HepG2 (cell line): ENCODE data around the gene NXN. TPM values are rescaled to one million over a fixed set of nuclear protein-coding genes. Genes with fewer than 3 reads are reported as not detected.

ENCODE experiments used
- BHLHE40 ChIP-seq: IDR thresholded peaks from 2 replicates; pipeline ENCODE4 v1.6.1; 2011; ENCODE audit warnings: low read length, improper control_type of control experiment
- CREM ChIP-seq, 2 experiments: sonication (generic) in 1 of 2; formaldehyde crosslinking in 1 of 2; IDR thresholded peaks; 2 replicates each; pipeline versions ENCODE4 v1.4.0 to v1.6.1; 2016 to 2020; ENCODE audit warnings: antibody characterized with exemption in 1 of 2, mild to moderate bottlenecking in 1 of 2, missing genetic modification reagents in 1 of 2
- FOXJ3 ChIP-seq: sonication (generic); formaldehyde crosslinking; IDR thresholded peaks from 2 replicates; pipeline ENCODE4 v1.4.0; 2020; ENCODE audit warnings: missing genetic modification reagents, mild to moderate bottlenecking, borderline replicate concordance
- HHEX ChIP-seq: IDR thresholded peaks from 2 replicates; pipeline ENCODE4 v1.6.1; 2016; ENCODE audit warnings: control low read depth
- NFIC ChIP-seq: IDR thresholded peaks from 2 replicates; pipeline ENCODE4 v1.6.1; 2012; ENCODE audit warnings: mild to moderate bottlenecking, low read length, inconsistent platforms
- NR2F6 ChIP-seq, 2 experiments: IDR thresholded peaks; 2 replicates each; pipeline ENCODE4 v1.6.1; 2016; ENCODE audit warnings: antibody characterized with exemption in 1 of 2, mild to moderate bottlenecking in 1 of 2
- PAXIP1 ChIP-seq: sonication (generic); formaldehyde crosslinking; conservative IDR thresholded peaks from 2 replicates; pipeline ENCODE4 v1.4.0; 2020; ENCODE audit warnings: mild to moderate bottlenecking, missing genetic modification reagents, moderate library complexity
- RARA ChIP-seq: IDR thresholded peaks from 2 replicates; pipeline ENCODE4 v1.6.1; 2016; ENCODE audit warnings: missing genetic modification reagents, missing compliant biosample characterization
- SKI ChIP-seq: fragments of 450-650 bp; IDR thresholded peaks from one replicate; pipeline ENCODE4 v1.6.1; 2018; ENCODE audit warnings: mild to moderate bottlenecking; ENCODE audit not compliant: partially characterized antibody
- SYNCRIP ChIP-seq: fragments of 200-400 bp; formaldehyde crosslinking; IDR thresholded peaks from 2 replicates; pipeline ENCODE4 v1.6.1; 2018; ENCODE audit warnings: mild to moderate bottlenecking, low read depth, low read length; ENCODE audit not compliant: insufficient read depth
- TBX2 ChIP-seq: sonication (generic); formaldehyde crosslinking; IDR thresholded peaks from 2 replicates; pipeline ENCODE4 v1.5.0; 2020; ENCODE audit warnings: missing genetic modification reagents, mild to moderate bottlenecking, borderline replicate concordance
- ZNF589 ChIP-seq: sonication (generic); formaldehyde crosslinking; conservative IDR thresholded peaks from 2 replicates; pipeline ENCODE4 v1.8.0; 2022; ENCODE audit warnings: mild to moderate bottlenecking, moderate library complexity, missing genetic modification reagents
- ZNF652 ChIP-seq: IDR thresholded peaks from 2 replicates; pipeline ENCODE4 v1.6.1; 2016; ENCODE audit warnings: low read depth, borderline replicate concordance
- ZNF776 ChIP-seq: sonication (generic); formaldehyde crosslinking; IDR thresholded peaks from 2 replicates; pipeline ENCODE4 v1.4.0; 2020; ENCODE audit warnings: mild to moderate bottlenecking, missing genetic modification reagents
- polyA plus RNA-seq, 8 experiments: library from polyadenylated mRNA; depleted of rRNA in 3 of 8; stranded (reverse) in 7 of 8; unstranded in 1 of 8; fragments of >200 nt; fragmentation: Illumina TruSeq in 4 of 8; extraction: Trizol in 4 of 8; gene quantifications; 2 replicates each; pipeline versions ENCODE4 v1.2.1 to v1.2.3, GENCODE V29; 2011 to 2016; ENCODE audit warnings: low read depth in 4 of 8, missing spikeins in 1 of 8, mixed read lengths in 1 of 8; ENCODE audit not compliant: insufficient read depth in 1 of 8
- total RNA-seq, 5 experiments: library from RNA; depleted of rRNA; stranded (reverse); fragments of >200 nt; fragmentation: Illumina TruSeq; extraction: Trizol; gene quantifications; 2 replicates each; pipeline ENCODE4 v1.2.3, GENCODE V29; 2016; ENCODE audit warnings: low read depth in 1 of 5
- TF ChIP-seq, protein P1 (sequence below): sonication (generic); formaldehyde crosslinking; IDR thresholded peaks from 2 replicates; pipeline ENCODE4 v1.5.1; 2020; ENCODE audit warnings: missing genetic modification reagents, mild to moderate bottlenecking, borderline replicate concordance
- TF ChIP-seq, protein P2 (sequence below): IDR thresholded peaks from 2 replicates; pipeline ENCODE4 v1.6.1; 2016; ENCODE audit warnings: missing compliant biosample characterization, missing genetic modification reagents, borderline replicate concordance
- TF ChIP-seq, protein P3 (sequence below): sonication (generic); formaldehyde crosslinking; IDR thresholded peaks from 2 replicates; pipeline ENCODE4 v1.5.0; 2020; ENCODE audit warnings: mild to moderate bottlenecking, missing genetic modification reagents, borderline replicate concordance

The NXN gene
- total and polyA plus RNA-seq, 2 of the 13 experiments (the other 11 are each of a cell fraction or from before 2014, with no cell fraction given) = 22.2 to 24.3 TPM

DNA sequence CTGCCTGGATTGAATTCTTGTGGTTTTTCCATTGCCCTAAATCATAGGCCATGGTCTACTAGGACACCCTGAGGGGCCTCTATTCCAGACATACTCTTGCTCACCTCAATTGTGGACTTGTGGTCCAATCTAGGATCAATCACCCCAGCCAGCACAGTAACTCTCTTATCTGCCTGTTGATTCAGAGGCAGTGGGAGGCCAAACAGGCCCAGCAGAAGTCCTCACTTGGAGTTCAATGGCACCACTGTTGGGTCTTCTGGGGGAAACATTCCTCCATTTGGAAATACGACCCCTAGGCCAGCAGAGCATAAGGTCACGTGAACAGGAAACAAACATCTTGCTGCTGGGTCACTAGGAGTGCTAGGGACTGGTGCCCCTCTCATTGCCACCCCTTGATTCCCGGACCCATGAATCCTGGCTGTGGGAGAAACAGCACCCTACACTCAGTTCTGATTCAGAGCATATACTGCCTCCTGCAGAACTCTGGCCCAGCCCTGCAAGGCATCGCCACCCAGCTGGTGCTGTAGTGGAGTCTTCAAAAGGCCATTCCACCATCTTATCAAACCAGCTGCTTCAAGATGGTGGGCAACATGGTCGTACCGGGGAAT is 6.8 kb upstream of the NXN start (continued):
- peak; percentile 25; the same call in 1 of the 2 replicates for TF ChIP-seq CREM (IDR thresholded peaks at IDR 0.05)
- no peak for TF ChIP-seq CREM (CRISPR knock-in tag; IDR thresholded peaks at IDR 0.05)
- peak; percentile 21; the same call in 1 of the 2 replicates for TF ChIP-seq NR2F6 (IDR thresholded peaks at IDR 0.05)
- peak; percentile 46; the same call in 1 of the 2 replicates for TF ChIP-seq NR2F6 (CRISPR knock-in tag; IDR thresholded peaks at IDR 0.05)
- peak; percentile 56; the same call in 1 of the 2 replicates for TF ChIP-seq HHEX (CRISPR knock-in tag)
- no peak for TF ChIP-seq ZNF589 (CRISPR knock-in tag)
- TF ChIP-seq, protein P1, sequence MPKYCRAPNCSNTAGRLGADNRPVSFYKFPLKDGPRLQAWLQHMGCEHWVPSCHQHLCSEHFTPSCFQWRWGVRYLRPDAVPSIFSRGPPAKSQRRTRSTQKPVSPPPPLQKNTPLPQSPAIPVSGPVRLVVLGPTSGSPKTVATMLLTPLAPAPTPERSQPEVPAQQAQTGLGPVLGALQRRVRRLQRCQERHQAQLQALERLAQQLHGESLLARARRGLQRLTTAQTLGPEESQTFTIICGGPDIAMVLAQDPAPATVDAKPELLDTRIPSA = no peak
- TF ChIP-seq SYNCRIP = no peak
- peak; percentile 52; the same call in 1 of the 2 replicates for TF ChIP-seq RARA (CRISPR knock-in tag)
- TF ChIP-seq BHLHE40 = peak; percentile 74
- TF ChIP-seq, protein P2, sequence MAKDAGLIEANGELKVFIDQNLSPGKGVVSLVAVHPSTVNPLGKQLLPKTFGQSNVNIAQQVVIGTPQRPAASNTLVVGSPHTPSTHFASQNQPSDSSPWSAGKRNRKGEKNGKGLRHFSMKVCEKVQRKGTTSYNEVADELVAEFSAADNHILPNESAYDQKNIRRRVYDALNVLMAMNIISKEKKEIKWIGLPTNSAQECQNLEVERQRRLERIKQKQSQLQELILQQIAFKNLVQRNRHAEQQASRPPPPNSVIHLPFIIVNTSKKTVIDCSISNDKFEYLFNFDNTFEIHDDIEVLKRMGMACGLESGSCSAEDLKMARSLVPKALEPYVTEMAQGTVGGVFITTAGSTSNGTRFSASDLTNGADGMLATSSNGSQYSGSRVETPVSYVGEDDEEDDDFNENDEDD = no peak
- no peak for TF ChIP-seq ZNF776 (CRISPR knock-in tag)
- peak; percentile 60 for TF ChIP-seq PAXIP1 (CRISPR knock-in tag)
- no peak for TF ChIP-seq NFIC
- TF ChIP-seq ZNF652 (CRISPR knock-in tag) = peak; percentile 65; the same call in 1 of the 2 replicates
- TF ChIP-seq TBX2 (CRISPR knock-in tag) = peak; percentile 43; the same call in 1 of the 2 replicates
- TF ChIP-seq, protein P3, sequence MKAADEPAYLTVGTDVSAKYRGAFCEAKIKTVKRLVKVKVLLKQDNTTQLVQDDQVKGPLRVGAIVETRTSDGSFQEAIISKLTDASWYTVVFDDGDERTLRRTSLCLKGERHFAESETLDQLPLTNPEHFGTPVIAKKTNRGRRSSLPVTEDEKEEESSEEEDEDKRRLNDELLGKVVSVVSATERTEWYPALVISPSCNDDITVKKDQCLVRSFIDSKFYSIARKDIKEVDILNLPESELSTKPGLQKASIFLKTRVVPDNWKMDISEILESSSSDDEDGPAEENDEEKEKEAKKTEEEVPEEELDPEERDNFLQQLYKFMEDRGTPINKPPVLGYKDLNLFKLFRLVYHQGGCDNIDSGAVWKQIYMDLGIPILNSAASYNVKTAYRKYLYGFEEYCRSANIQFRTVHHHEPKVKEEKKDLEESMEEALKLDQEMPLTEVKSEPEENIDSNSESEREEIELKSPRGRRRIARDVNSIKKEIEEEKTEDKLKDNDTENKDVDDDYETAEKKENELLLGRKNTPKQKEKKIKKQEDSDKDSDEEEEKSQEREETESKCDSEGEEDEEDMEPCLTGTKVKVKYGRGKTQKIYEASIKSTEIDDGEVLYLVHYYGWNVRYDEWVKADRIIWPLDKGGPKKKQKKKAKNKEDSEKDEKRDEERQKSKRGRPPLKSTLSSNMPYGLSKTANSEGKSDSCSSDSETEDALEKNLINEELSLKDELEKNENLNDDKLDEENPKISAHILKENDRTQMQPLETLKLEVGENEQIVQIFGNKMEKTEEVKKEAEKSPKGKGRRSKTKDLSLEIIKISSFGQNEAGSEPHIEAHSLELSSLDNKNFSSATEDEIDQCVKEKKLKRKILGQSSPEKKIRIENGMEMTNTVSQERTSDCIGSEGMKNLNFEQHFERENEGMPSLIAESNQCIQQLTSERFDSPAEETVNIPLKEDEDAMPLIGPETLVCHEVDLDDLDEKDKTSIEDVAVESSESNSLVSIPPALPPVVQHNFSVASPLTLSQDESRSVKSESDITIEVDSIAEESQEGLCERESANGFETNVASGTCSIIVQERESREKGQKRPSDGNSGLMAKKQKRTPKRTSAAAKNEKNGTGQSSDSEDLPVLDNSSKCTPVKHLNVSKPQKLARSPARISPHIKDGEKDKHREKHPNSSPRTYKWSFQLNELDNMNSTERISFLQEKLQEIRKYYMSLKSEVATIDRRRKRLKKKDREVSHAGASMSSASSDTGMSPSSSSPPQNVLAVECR (CRISPR knock-in tag) = no peak
- peak; percentile 70 for TF ChIP-seq SKI
- TF ChIP-seq FOXJ3 (CRISPR knock-in tag) = 0 out of 2 replicates have a peak, but pooled peaks have one; percentile 17
